Smooth muscle cell (in vitro differentiated cells): Measurements from ENCODE around the gene CCDC148. TPM values are rescaled to one million over a fixed set of nuclear protein-coding genes. Genes with fewer than 3 reads are reported as not detected.
A peak's percentile ranks its signal among the peaks of the same experiment; 100 is the strongest.

Experiments used
- DNase-seq: peaks from one replicate; lab custom pipeline; 2025; ENCODE audit not compliant: unreplicated experiment; lab: John Stamatoyannopoulos, UW
- H2AFZ ChIP-seq: fragments of 200-600 bp; sonication (generic); 2 replicates; pipeline ENCODE4 v1.6.0; 2016; ENCODE audit warnings: antibody characterized with exemption, low read depth, mild to moderate bottlenecking
- H3F3A ChIP-seq: fragments of 200-600 bp; sonication (generic); 2 replicates; pipeline ENCODE4 v1.6.0; 2017; ENCODE audit warnings: antibody characterized with exemption, low read depth
- H3K27ac ChIP-seq: fragments of 200-600 bp; sonication (generic); 2 replicates; pipeline ENCODE4 v1.5.1; 2016; ENCODE audit warnings: low read depth, mild to moderate bottlenecking
- H3K27me3 ChIP-seq: fragments of 200-600 bp; sonication (generic); 2 replicates; pipeline ENCODE4 v1.6.1; 2016; ENCODE audit warnings: low read depth, mild to moderate bottlenecking
- H3K36me3 ChIP-seq: fragments of 200-600 bp; sonication (generic); 2 replicates; pipeline ENCODE4 v1.5.1; 2016; ENCODE audit warnings: low read depth
- H3K4me1 ChIP-seq: fragments of 200-600 bp; sonication (generic); 2 replicates; pipeline ENCODE4 v1.5.1; 2016; ENCODE audit warnings: low read depth
- H3K4me2 ChIP-seq: fragments of 200-600 bp; sonication (generic); 2 replicates; pipeline ENCODE4 v1.6.0; 2016; ENCODE audit warnings: mild to moderate bottlenecking
- H3K4me3 ChIP-seq: fragments of 200-600 bp; sonication (generic); 2 replicates; pipeline ENCODE4 v1.5.1; 2016; ENCODE audit warnings: mild to moderate bottlenecking
- H3K79me2 ChIP-seq: fragments of 200-600 bp; sonication (generic); 2 replicates; pipeline ENCODE4 v1.6.0; 2016; ENCODE audit warnings: low read depth, mild to moderate bottlenecking
- H3K9ac ChIP-seq: fragments of 200-600 bp; sonication (generic); 2 replicates; pipeline ENCODE4 v1.6.0; 2016; ENCODE audit warnings: low read depth
- H3K9me3 ChIP-seq: fragments of 200-600 bp; sonication (generic); replicated peaks from 2 replicates; pipeline ENCODE4 v1.5.1; 2016; ENCODE audit warnings: low read depth
- H4K20me1 ChIP-seq: fragments of 200-600 bp; sonication (generic); 2 replicates; pipeline ENCODE4 v1.6.0; 2016; ENCODE audit warnings: low read depth
- WGBS: methylation state at CpG from one replicate; pipeline ENCODE4 v1.1.7; 2016; ENCODE audit warnings: low lambda C conversion rate; 5-methylcytosine and 5-hydroxymethylcytosine counted together
- polyA plus RNA-seq: library from polyadenylated mRNA; unstranded; fragments of >200 nt; fragmentation: Nextera tagmentation; extraction: Ambion mirVana; gene quantifications from 2 replicates; pipeline ENCODE4 v1.2.1, GENCODE V29; 2016
- total RNA-seq: library from RNA; depleted of rRNA; stranded (reverse); fragments of >200 nt; gene quantifications from 2 replicates; pipeline ENCODE4 v1.2.3, GENCODE V29; 2014
- TF ChIP-seq, protein P1 (sequence below): fragments of 200-600 bp; sonication (generic); IDR thresholded peaks from 2 replicates; pipeline ENCODE4 v1.5.1; 2017; ENCODE audit warnings: borderline replicate concordance, mild to moderate bottlenecking, antibody characterized with exemption; ENCODE audit not compliant: insufficient read depth, poor library complexity, severe bottlenecking

Gene CCDC148
- total and polyA plus RNA-seq, 2 experiments from 2014 or later, result 0.09 TPM; not detected in 1

DNA sequence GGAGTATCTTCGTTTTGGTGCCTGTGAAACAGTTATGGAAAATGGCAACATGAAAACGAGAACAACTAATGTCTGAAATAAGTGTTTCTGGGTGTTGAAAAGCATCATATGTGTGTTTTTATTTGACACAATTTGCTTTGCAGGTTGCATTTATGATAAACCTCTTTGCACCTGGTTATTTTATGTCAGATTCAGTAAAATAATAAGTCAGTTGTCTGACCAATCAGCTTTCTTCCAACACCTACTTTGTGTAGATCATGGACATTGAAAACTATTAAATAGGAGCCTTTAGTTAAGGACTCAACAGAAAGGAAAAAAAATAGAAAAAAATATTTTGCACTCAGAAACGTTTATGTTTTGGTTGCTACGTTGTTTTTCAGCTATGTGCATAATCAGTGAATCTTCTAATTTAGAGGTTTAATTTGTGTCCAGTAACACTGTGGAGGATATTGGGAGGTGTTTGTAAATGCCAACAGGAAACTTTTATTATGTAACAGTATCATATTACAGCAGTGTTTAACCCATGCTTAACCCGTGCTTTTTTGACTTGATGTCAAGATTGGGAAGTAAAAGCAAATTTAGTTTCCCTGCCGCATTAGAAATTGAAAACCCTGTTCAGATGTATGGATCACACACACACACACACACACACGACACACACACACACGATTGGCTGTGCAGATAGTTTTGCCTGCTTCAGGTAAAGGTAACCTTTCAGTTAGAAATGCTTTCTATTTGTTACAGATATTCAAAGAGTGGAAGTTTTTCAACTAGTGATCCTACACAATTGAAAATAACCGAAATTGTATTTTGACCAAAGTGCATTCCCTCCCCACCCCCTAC is 2.8 kb upstream of the CCDC148 start:
- WGBS, result 64% methylated on average over 9 of the region's 9 CpGs
- H2AFZ ChIP-seq, result no peak overlapping the region
- no peak overlapping the region for H3K9ac ChIP-seq

DNA sequence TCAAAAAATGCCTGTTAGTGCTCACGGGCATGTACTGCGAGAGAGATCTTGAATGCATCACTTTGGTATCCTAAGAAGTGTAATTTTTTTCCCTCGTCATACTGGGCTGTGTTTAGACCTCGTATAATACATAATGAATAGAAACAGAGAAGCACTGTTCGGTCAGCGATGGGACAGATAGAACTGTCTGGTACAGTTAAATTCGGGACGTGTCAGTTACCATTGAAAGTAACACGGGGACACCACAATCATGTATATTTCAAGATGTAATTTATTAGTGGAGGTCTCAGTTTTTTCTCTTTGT is 2.0 kb upstream of the CCDC148 start:
- H3F3A ChIP-seq, result peaks cover 13% of the 10 kb centered on the region
- no peaks in the 10 kb centered on the region for H3K36me3 ChIP-seq
- peak overlapping the region; percentile 71 for H3K4me3 ChIP-seq
- peaks cover 49% of the 10 kb centered on the region for H4K20me1 ChIP-seq
- H3K9ac ChIP-seq, result no peak overlapping the region
- H3K79me2 ChIP-seq, result peaks cover 45% of the 10 kb centered on the region
- no peaks in the 10 kb centered on the region for H3K27me3 ChIP-seq
- TF ChIP-seq, protein P1, sequence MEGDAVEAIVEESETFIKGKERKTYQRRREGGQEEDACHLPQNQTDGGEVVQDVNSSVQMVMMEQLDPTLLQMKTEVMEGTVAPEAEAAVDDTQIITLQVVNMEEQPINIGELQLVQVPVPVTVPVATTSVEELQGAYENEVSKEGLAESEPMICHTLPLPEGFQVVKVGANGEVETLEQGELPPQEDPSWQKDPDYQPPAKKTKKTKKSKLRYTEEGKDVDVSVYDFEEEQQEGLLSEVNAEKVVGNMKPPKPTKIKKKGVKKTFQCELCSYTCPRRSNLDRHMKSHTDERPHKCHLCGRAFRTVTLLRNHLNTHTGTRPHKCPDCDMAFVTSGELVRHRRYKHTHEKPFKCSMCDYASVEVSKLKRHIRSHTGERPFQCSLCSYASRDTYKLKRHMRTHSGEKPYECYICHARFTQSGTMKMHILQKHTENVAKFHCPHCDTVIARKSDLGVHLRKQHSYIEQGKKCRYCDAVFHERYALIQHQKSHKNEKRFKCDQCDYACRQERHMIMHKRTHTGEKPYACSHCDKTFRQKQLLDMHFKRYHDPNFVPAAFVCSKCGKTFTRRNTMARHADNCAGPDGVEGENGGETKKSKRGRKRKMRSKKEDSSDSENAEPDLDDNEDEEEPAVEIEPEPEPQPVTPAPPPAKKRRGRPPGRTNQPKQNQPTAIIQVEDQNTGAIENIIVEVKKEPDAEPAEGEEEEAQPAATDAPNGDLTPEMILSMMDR, result no peak
- WGBS, result 11% methylated on average over 9 of the region's 9 CpGs
- no peak overlapping the region for H3K27ac ChIP-seq
- no peaks in the 10 kb centered on the region for H3K9me3 ChIP-seq
- H2AFZ ChIP-seq, result peak overlapping the region; percentile 88
- DNase-seq, result no peak
- H3K4me1 ChIP-seq, result peaks cover 30% of the 10 kb centered on the region
- peak overlapping the region; percentile 92 for H3K4me2 ChIP-seq

More for the DNA sequence above, 2.8 kb upstream of the CCDC148 start:
- Histone ChIP-seq H3K4me3 (peak overlapping the region; percentile 71), H3K27ac (no peak overlapping the region), H3K9me3 (no peaks in the 10 kb centered on the region), H3K4me2 (peak overlapping the region; percentile 25), H3F3A (peaks cover 13% of the 10 kb centered on the region), H3K27me3 (no peaks in the 10 kb centered on the region), H3K36me3 (no peaks in the 10 kb centered on the region), H3K79me2 (peaks cover 49% of the 10 kb centered on the region), H3K4me1 (peaks cover 30% of the 10 kb centered on the region), H4K20me1 (peaks cover 56% of the 10 kb centered on the region)
- TF ChIP-seq, protein P1, result no peak
- no peak for DNase-seq

DNA sequence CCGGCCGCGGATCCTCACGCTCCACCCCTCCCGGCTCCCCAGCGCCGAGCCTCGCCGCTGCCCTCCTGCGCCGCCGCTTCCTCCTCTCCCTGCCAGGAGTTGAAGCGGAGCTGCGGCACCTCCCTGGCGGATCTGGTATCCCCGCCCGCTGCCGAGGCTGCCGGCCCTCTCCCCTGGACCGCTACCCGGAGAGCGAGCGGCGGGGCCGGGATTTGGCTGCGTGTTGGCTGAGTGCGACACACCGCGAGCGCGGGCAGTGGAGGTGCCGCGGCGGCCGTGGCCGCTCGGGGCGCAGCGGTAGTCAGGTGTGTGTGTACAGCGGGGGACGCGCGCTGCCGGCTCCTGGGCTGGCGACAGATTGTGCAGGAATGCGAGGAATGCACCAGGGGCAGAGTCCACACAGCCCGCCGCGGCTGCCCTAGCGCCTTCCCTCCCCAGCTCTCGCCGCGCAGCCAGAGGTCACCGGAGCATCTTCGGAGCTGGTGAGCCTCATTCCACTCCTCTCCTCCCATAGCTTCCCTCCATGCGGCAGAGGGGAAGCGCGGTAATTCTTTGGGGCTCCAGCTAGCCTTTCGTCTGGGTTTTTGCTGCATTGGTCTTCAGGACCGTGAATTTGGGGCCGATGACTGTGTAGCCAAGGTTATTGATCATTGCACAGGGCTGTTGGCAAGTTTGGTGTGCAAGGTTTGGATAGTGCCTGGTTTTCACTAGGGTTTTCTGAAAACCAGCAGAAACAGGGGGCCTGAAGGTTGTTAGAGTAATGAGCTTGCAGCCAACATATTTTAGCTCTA is 1.5 kb upstream of the CCDC148 start:
- under 1% methylated on average over 54 of the region's 61 CpGs for WGBS
- H3K4me2 ChIP-seq, result peak overlapping the region; percentile 92
- H3K27ac ChIP-seq, result peak overlapping the region; percentile 40
- TF ChIP-seq, protein P1, result no peak
- H2AFZ ChIP-seq, result peak overlapping the region; percentile 88
- no peaks in the 10 kb centered on the region for H3K27me3 ChIP-seq
- peaks cover 25% of the 10 kb centered on the region for H3K4me1 ChIP-seq
- no peaks in the 10 kb centered on the region for H3K36me3 ChIP-seq
- H3K4me3 ChIP-seq, result peak overlapping the region; percentile 71
- no peaks in the 10 kb centered on the region for H3K9me3 ChIP-seq
- peaks cover 13% of the 10 kb centered on the region for H3F3A ChIP-seq
- peak; percentile 64 for DNase-seq
- H4K20me1 ChIP-seq, result peaks cover 44% of the 10 kb centered on the region
- H3K9ac ChIP-seq, result peak overlapping the region; percentile 66
- peaks cover 45% of the 10 kb centered on the region for H3K79me2 ChIP-seq
